HepG2 (cell line): Measurements from ENCODE around the gene ANKRD11. TPM values are rescaled to one million over a fixed set of nuclear protein-coding genes. Genes with fewer than 3 reads are reported as not detected.

Source experiments
- CEBPG ChIP-seq: IDR thresholded peaks from 2 replicates; pipeline ENCODE4 v1.6.1; 2016
- GZF1 ChIP-seq: sonication (generic); formaldehyde crosslinking; IDR thresholded peaks from 2 replicates; pipeline ENCODE4 v1.5.1; 2020; ENCODE audit warnings: mild to moderate bottlenecking, missing genetic modification reagents
- HDAC6 ChIP-seq: fragments of 200-600 bp; sonication (generic); IDR thresholded peaks from 2 replicates; pipeline ENCODE4 v1.7.0; 2017; ENCODE audit warnings: mild to moderate bottlenecking, antibody characterized with exemption, low read length, low read depth
- HMG20B ChIP-seq: conservative IDR thresholded peaks from 2 replicates; pipeline ENCODE4 v1.6.1; 2016; ENCODE audit warnings: missing genetic modification reagents, missing compliant biosample characterization
- JARID2 ChIP-seq: sonication (generic); formaldehyde crosslinking; IDR thresholded peaks from 2 replicates; pipeline ENCODE4 v1.8.1; 2023; ENCODE audit warnings: missing genetic modification reagents, inconsistent platforms; ENCODE audit not compliant: insufficient replicate concordance
- MEF2D ChIP-seq: sonication (generic); formaldehyde crosslinking; IDR thresholded peaks from 2 replicates; pipeline ENCODE4 v1.5.1; 2020; ENCODE audit warnings: mild to moderate bottlenecking, missing genetic modification reagents
- NCOA2 ChIP-seq: sonication (generic); formaldehyde crosslinking; IDR thresholded peaks from 2 replicates; pipeline ENCODE4 v1.8.0; 2022; ENCODE audit warnings: inconsistent platforms
- NFIC ChIP-seq: IDR thresholded peaks from 2 replicates; pipeline ENCODE4 v1.6.1; 2012; ENCODE audit warnings: mild to moderate bottlenecking, low read length, inconsistent platforms
- NFYC ChIP-seq: IDR thresholded peaks from 2 replicates; pipeline ENCODE4 v1.6.1; 2016; ENCODE audit warnings: missing genetic modification reagents, missing compliant biosample characterization
- PHF21A ChIP-seq: sonication (generic); formaldehyde crosslinking; IDR thresholded peaks from 2 replicates; pipeline ENCODE4 v1.5.0; 2020; ENCODE audit warnings: mild to moderate bottlenecking, missing genetic modification reagents
- SMC3 ChIP-seq: IDR thresholded peaks from 2 replicates; pipeline ENCODE4 v1.6.1; 2011; ENCODE audit warnings: low read length, improper control_type of control experiment
- TMF1 ChIP-seq: sonication (generic); formaldehyde crosslinking; IDR thresholded peaks from 2 replicates; pipeline ENCODE4 v1.8.1; 2022; ENCODE audit warnings: low read depth, missing genetic modification reagents
- YEATS4 ChIP-seq: sonication (generic); formaldehyde crosslinking; IDR thresholded peaks from 2 replicates; pipeline ENCODE4 v1.4.0; 2020; ENCODE audit warnings: missing genetic modification reagents, borderline replicate concordance
- ZNF557 ChIP-seq: sonication (generic); formaldehyde crosslinking; IDR thresholded peaks from 2 replicates; pipeline ENCODE4 v1.4.0; 2020; ENCODE audit warnings: missing genetic modification reagents
- ZNF558 ChIP-seq: sonication (generic); formaldehyde crosslinking; IDR thresholded peaks from 2 replicates; pipeline ENCODE4 v1.9.0; 2022; ENCODE audit warnings: mild to moderate bottlenecking, missing genetic modification reagents, borderline replicate concordance
- ZNF660 ChIP-seq: sonication (generic); formaldehyde crosslinking; IDR thresholded peaks from 2 replicates; pipeline ENCODE4 v1.5.1; 2020; ENCODE audit warnings: mild to moderate bottlenecking, low read depth, missing genetic modification reagents, borderline replicate concordance
- ZNF792 ChIP-seq: IDR thresholded peaks from 2 replicates; pipeline ENCODE4 v1.6.1; 2016
- ZSCAN12 ChIP-seq: sonication (generic); formaldehyde crosslinking; IDR thresholded peaks from 2 replicates; pipeline ENCODE4 v1.9.0; 2021; ENCODE audit warnings: mild to moderate bottlenecking, missing genetic modification reagents
- polyA plus RNA-seq, 8 experiments: library from polyadenylated mRNA; depleted of rRNA in 3 of 8; stranded (reverse) in 7 of 8; unstranded in 1 of 8; fragments of >200 nt; fragmentation: Illumina TruSeq in 4 of 8; extraction: Trizol in 4 of 8; gene quantifications; 2 replicates each; pipeline versions ENCODE4 v1.2.1 to v1.2.3, GENCODE V29; 2011 to 2016; ENCODE audit warnings: low read depth in 4 of 8, missing spikeins in 1 of 8, mixed read lengths in 1 of 8; ENCODE audit not compliant: insufficient read depth in 1 of 8
- total RNA-seq, 5 experiments: library from RNA; depleted of rRNA; stranded (reverse); fragments of >200 nt; fragmentation: Illumina TruSeq; extraction: Trizol; gene quantifications; 2 replicates each; pipeline ENCODE4 v1.2.3, GENCODE V29; 2016; ENCODE audit warnings: low read depth in 1 of 5
- TF ChIP-seq, protein P1 (sequence below): sonication (generic); formaldehyde crosslinking; IDR thresholded peaks from 2 replicates; pipeline ENCODE4 v1.9.0; 2021; ENCODE audit warnings: missing genetic modification reagents, borderline replicate concordance
- TF ChIP-seq, protein P2 (sequence below): sonication (generic); formaldehyde crosslinking; IDR thresholded peaks from 2 replicates; pipeline ENCODE4 v1.4.0; 2020; ENCODE audit warnings: missing genetic modification reagents
- TF ChIP-seq, protein P3 (sequence below): sonication (generic); formaldehyde crosslinking; IDR thresholded peaks from 2 replicates; pipeline ENCODE4 v1.4.0; 2020; ENCODE audit warnings: missing genetic modification reagents, borderline replicate concordance
- TF ChIP-seq, protein P4 (sequence below): sonication (generic); formaldehyde crosslinking; IDR thresholded peaks from 2 replicates; pipeline ENCODE4 v1.8.0; 2022; ENCODE audit warnings: missing genetic modification reagents, mild to moderate bottlenecking, inconsistent platforms, borderline replicate concordance
- TF ChIP-seq, protein P5 (sequence below): fragments of 450-650 bp; IDR thresholded peaks from 2 replicates; pipeline ENCODE4 v1.6.1; 2017; ENCODE audit warnings: mild to moderate bottlenecking

The ANKRD11 gene
- total and polyA plus RNA-seq, 2 of the 13 experiments (the other 11 are each of a cell fraction or from before 2014, with no cell fraction given) = 21.4 to 38.4 TPM

DNA sequence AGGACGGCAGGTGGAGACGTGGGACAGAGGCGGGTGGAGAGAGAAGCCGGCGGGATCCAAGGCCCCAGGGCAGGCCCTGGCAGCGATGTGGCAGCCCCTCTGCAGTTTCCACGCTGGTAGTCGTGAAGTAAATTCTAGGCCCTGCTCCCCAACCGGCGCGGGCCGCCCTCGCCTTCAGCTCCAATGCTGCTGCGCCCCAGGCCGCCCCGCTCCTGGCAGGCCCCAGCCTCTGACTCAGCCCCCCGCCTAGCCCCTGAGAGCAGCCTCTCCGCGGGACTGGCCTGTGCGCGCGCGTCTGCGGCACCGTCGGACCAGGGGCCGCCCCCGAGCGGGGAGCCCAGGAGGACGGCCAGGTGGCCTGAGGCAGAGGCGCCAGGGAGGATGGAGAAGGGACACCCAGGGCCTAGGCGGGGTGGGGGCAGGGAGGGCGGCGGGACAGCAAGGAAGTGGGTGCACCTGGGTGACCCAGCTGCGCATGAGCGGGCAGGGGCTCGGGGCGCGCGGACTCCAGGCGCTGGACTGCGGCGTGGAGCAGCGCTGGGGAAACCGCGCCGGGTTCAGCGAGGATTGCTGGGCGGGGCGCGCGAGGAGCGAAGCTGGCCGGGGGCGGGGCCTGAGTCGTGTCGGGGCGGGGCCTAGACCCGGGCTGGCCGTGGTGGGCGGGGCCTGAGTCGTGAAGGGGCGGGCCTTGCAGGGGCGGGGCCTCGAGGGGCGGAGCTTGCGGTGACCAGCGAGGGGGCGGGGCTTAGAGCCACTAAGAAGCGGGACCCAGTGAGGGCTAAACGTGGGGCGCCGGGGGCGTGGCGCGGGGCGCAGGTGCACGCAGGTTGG is 243.2 kb downstream of the ANKRD11 start (continued):
- 0 out of 2 replicates have a peak, but pooled peaks have one; percentile 5 for TF ChIP-seq ZNF557 (CRISPR knock-in tag)
- TF ChIP-seq, protein P1, sequence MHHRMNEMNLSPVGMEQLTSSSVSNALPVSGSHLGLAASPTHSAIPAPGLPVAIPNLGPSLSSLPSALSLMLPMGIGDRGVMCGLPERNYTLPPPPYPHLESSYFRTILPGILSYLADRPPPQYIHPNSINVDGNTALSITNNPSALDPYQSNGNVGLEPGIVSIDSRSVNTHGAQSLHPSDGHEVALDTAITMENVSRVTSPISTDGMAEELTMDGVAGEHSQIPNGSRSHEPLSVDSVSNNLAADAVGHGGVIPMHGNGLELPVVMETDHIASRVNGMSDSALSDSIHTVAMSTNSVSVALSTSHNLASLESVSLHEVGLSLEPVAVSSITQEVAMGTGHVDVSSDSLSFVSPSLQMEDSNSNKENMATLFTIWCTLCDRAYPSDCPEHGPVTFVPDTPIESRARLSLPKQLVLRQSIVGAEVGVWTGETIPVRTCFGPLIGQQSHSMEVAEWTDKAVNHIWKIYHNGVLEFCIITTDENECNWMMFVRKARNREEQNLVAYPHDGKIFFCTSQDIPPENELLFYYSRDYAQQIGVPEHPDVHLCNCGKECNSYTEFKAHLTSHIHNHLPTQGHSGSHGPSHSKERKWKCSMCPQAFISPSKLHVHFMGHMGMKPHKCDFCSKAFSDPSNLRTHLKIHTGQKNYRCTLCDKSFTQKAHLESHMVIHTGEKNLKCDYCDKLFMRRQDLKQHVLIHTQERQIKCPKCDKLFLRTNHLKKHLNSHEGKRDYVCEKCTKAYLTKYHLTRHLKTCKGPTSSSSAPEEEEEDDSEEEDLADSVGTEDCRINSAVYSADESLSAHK (CRISPR knock-in tag) = 0 out of 2 replicates have a peak, but pooled peaks have one; percentile 13
- TF ChIP-seq, protein P2, sequence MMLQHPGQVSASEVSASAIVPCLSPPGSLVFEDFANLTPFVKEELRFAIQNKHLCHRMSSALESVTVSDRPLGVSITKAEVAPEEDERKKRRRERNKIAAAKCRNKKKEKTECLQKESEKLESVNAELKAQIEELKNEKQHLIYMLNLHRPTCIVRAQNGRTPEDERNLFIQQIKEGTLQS (CRISPR knock-in tag) = peak; percentile 50; the same call in 1 of the 2 replicates
- no peak for TF ChIP-seq HDAC6
- TF ChIP-seq ZNF660 (CRISPR knock-in tag) = no peak
- TF ChIP-seq, protein P3, sequence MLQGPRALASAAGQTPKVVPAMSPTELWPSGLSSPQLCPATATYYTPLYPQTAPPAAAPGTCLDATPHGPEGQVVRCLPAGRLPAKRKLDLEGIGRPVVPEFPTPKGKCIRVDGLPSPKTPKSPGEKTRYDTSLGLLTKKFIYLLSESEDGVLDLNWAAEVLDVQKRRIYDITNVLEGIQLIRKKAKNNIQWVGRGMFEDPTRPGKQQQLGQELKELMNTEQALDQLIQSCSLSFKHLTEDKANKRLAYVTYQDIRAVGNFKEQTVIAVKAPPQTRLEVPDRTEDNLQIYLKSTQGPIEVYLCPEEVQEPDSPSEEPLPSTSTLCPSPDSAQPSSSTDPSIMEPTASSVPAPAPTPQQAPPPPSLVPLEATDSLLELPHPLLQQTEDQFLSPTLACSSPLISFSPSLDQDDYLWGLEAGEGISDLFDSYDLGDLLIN (CRISPR knock-in tag) = no peak
- peak; percentile 73; the same call in 1 of the 2 replicates for TF ChIP-seq ZSCAN12 (CRISPR knock-in tag)
- peak; percentile 44; the same call in 1 of the 2 replicates for TF ChIP-seq ZNF792
- no peak for TF ChIP-seq NCOA2
- TF ChIP-seq, protein P4, sequence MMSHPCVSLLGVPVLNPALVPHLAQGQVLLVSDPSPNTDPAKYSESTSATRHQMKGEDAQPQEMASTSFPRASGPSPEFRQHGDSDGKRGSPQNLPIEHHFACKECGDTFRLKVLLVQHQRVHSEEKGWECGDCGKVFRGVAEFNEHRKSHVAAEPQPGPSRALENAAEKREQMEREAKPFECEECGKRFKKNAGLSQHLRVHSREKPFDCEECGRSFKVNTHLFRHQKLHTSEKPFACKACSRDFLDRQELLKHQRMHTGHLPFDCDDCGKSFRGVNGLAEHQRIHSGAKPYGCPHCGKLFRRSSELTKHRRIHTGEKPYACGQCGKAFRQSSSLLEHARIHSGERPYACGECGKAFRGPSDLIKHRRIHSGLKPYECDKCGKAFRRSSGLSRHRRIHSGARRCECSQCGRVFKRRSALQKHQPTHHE (CRISPR knock-in tag) = peak; percentile 84
- TF ChIP-seq YEATS4 (CRISPR knock-in tag) = peak; percentile 79
- no peak for TF ChIP-seq ZNF558 (CRISPR knock-in tag)
- TF ChIP-seq, protein P5, sequence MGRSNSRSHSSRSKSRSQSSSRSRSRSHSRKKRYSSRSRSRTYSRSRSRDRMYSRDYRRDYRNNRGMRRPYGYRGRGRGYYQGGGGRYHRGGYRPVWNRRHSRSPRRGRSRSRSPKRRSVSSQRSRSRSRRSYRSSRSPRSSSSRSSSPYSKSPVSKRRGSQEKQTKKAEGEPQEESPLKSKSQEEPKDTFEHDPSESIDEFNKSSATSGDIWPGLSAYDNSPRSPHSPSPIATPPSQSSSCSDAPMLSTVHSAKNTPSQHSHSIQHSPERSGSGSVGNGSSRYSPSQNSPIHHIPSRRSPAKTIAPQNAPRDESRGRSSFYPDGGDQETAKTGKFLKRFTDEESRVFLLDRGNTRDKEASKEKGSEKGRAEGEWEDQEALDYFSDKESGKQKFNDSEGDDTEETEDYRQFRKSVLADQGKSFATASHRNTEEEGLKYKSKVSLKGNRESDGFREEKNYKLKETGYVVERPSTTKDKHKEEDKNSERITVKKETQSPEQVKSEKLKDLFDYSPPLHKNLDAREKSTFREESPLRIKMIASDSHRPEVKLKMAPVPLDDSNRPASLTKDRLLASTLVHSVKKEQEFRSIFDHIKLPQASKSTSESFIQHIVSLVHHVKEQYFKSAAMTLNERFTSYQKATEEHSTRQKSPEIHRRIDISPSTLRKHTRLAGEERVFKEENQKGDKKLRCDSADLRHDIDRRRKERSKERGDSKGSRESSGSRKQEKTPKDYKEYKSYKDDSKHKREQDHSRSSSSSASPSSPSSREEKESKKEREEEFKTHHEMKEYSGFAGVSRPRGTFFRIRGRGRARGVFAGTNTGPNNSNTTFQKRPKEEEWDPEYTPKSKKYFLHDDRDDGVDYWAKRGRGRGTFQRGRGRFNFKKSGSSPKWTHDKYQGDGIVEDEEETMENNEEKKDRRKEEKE = no peak
- TF ChIP-seq NFIC = no peak
- TF ChIP-seq NFYC (CRISPR knock-in tag) = peak; percentile 14
- no peak for TF ChIP-seq SMC3
- TF ChIP-seq MEF2D (CRISPR knock-in tag) = no peak
- peak; percentile 55; the same call in 1 of the 2 replicates for TF ChIP-seq PHF21A
- no peak for TF ChIP-seq JARID2 (CRISPR knock-in tag)
- TF ChIP-seq CEBPG (CRISPR knock-in tag) = no peak
- TF ChIP-seq HMG20B (CRISPR knock-in tag) = no peak
- TF ChIP-seq TMF1 (CRISPR knock-in tag) = peak; percentile 30
- TF ChIP-seq GZF1 = no peak
